Body of pancreas (tissue), 4 donors: Measurements from ENCODE around the gene HYAL2.
A peak's percentile ranks its signal among the peaks of the same experiment; 100 is the strongest.

Experiments used
- CTCF ChIP-seq, 7 experiments: fragments of 450-650 bp in 4 of 7; fragments of 200-600 bp in 3 of 7; sonication (generic) in 3 of 7; IDR thresholded peaks; one replicate each; pipeline ENCODE4 v1.5.1; 2016 to 2019; ENCODE audit warnings: antibody characterized with exemption in 7 of 7
- POLR2A ChIP-seq, 3 donors: fragments of 450-650 bp; IDR thresholded peaks; one replicate each; pipeline ENCODE4 v1.6.1; 2016; ENCODE audit warnings: antibody characterized with exemption in 3 of 3, mild to moderate bottlenecking in 2 of 3

GRCh38 chr3:50274371-50275104, 48.0 kb downstream of the HYAL2 start:
- TF ChIP-seq CTCF (IDR thresholded peaks at IDR 0.05) (peak; percentile 43 to 75 (median 61)), POLR2A (IDR thresholded peaks at IDR 0.05) (no peak)
